ENCODE measurements around the gene BCAS3.
"Not testable (repeated sequence)": the region's sequence is repeated elsewhere in the genome, so short reads cannot be mapped to it uniquely, and the experiment has no call there.

BCAS3 gene

DNA sequence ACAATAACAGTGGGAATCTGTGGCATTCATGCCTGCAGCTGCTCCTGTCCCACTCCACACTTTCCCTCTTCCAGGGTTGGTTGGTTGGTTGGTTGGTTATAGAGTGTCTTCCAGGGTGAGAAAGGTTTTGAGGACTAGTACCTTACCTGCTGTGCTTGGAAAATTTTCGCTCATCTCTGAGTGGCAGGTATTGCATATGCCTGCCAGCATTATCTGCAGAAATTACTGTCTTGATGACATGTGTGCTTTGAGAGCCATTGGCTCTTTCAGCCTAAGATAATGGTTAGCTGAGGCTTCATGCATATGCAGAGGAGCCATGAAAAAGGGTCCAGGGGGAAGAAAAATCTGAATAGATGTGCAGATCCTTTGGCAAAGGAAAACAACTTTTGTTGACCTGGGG, 131.8 kb downstream of the BCAS3 start:
- H3K9me3 ChIP-seq (ENCODE audit: control insufficient read depth, low read length), result no peaks in the 10 kb centered on the region
- no peak overlapping the region for H3K9ac ChIP-seq (ENCODE audit: low read length)
- no peaks in the 10 kb centered on the region for H3K27me3 ChIP-seq (ENCODE audit: control insufficient read depth, insufficient read depth, low read length)
- no peaks in the 10 kb centered on the region for H3K36me3 ChIP-seq (ENCODE audit: control insufficient read depth, insufficient read depth, low read length)
- no peak overlapping the region for H3K4me3 ChIP-seq (ENCODE audit: low read length)
- H3K4me1 ChIP-seq (ENCODE audit: control insufficient read depth, insufficient read depth, low read length), result no peaks in the 10 kb centered on the region

DNA sequence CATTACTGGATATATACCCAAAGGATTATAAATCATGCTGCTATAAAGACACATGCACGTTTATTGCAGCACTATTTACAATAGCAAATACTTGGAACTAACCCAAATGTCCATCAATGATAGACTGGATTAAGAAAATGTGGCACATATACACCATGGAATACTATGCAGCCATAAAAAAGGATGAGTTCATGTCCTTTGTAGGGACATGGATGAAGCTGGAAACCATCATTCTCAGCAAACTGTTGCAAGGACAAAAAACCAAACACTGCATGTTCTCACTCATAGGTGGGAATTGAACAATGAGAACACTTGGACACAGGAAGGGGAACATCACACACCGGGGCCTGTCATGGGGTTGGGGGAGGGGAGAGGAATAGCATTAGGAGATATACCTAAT, 137.3 kb downstream of the BCAS3 start:
- H3K4me1 ChIP-seq (ENCODE audit: control insufficient read depth, insufficient read depth, low read length); H3K4me3 ChIP-seq (ENCODE audit: low read length); H3K9me3 ChIP-seq (ENCODE audit: control insufficient read depth, low read length); H3K27me3 ChIP-seq (ENCODE audit: control insufficient read depth, insufficient read depth, low read length); H3K9ac ChIP-seq (ENCODE audit: low read length); H3K36me3 ChIP-seq (ENCODE audit: control insufficient read depth, insufficient read depth, low read length): not testable (repeated sequence)

DNA sequence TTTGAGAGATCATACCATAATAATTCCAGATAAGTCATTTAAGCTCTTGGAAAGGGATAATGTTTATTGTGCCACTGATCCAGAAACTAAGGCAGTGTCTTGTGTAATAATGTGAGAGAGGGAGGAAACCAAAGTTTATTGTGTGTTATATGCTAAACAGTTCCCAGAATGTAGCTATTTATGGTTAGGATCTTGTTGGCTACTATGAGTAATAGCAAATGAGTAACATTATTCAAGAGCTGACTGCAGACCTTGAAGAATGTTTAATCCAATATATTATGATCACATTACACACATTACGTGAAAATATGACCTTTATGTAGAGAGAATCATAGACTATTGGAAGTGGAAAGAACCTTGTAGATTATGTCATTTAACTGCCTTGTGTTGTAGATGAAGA, 139.5 kb downstream of the BCAS3 start:
- no peak overlapping the region for H3K4me3 ChIP-seq (ENCODE audit: low read length)
- no peaks in the 10 kb centered on the region for H3K9me3 ChIP-seq (ENCODE audit: control insufficient read depth, low read length)
- no peaks in the 10 kb centered on the region for H3K36me3 ChIP-seq (ENCODE audit: control insufficient read depth, insufficient read depth, low read length)
- no peak overlapping the region for H3K9ac ChIP-seq (ENCODE audit: low read length)
- H3K27me3 ChIP-seq (ENCODE audit: control insufficient read depth, insufficient read depth, low read length), result no peaks in the 10 kb centered on the region
- H3K4me1 ChIP-seq (ENCODE audit: control insufficient read depth, insufficient read depth, low read length), result no peaks in the 10 kb centered on the region

DNA sequence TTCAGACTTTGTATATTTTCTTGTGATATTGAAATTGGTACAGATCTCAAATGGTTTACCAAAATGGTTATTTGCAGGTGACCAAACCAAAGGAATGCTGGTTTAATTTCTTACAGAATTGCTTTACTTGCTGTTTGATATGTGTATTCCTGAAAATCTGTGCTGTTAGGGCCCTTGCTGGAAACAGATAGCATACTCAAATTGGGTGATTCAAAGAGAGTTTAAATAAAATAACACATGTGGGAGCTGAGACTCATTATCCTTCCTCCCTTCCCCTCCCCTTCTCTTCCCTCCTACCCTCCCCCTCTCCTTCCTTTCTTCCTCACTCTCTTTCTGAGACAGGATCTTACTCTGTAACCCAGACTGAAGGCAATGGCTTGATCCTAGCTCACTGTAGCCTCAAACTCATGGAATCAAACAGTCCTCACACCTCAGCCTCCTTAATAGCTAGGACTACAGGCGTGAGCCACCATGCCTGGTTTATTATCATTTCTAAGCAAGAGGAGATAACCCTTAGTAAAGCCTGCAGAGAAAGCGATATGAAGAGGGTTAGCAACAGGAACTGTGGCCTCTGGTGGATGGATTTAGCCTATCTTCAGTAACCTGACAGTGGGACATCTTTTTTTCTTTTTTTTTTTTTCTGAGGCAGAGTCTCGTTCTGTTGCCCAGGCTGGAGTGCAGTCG, 141.9 kb downstream of the BCAS3 start:
- Histone ChIP-seq H3K4me3 (ENCODE audit: low read length) (no peak overlapping the region), H3K27me3 (ENCODE audit: control insufficient read depth, insufficient read depth, low read length) (no peaks in the 10 kb centered on the region), H3K9me3 (ENCODE audit: control insufficient read depth, low read length) (no peaks in the 10 kb centered on the region), H3K36me3 (ENCODE audit: control insufficient read depth, insufficient read depth, low read length) (no peaks in the 10 kb centered on the region), H3K4me1 (ENCODE audit: control insufficient read depth, insufficient read depth, low read length) (no peaks in the 10 kb centered on the region), H3K9ac (ENCODE audit: low read length) (no peak overlapping the region)

GRCh38 chr17:60823515-60823914, 145.9 kb downstream of the BCAS3 start:
- Histone ChIP-seq H3K4me3 (ENCODE audit: low read length) (no peak overlapping the region), H3K4me1 (ENCODE audit: control insufficient read depth, insufficient read depth, low read length) (no peaks in the 10 kb centered on the region), H3K9me3 (ENCODE audit: control insufficient read depth, low read length) (no peaks in the 10 kb centered on the region)

GRCh38 chr17:60825351-60825750, 147.7 kb downstream of the BCAS3 start:
- Histone ChIP-seq H3K4me3 (ENCODE audit: low read length) (no peak overlapping the region), H3K36me3 (ENCODE audit: control insufficient read depth, insufficient read depth, low read length) (no peaks in the 10 kb centered on the region)

More at GRCh38 chr17:60823515-60823914, 145.9 kb downstream of the BCAS3 start:
- no peaks in the 10 kb centered on the region for H3K27me3 ChIP-seq (ENCODE audit: control insufficient read depth, insufficient read depth, low read length)
- no peak overlapping the region for H3K9ac ChIP-seq (ENCODE audit: low read length)
- H3K36me3 ChIP-seq (ENCODE audit: control insufficient read depth, insufficient read depth, low read length), result no peaks in the 10 kb centered on the region

GRCh38 chr17:60827943-60828342, 150.3 kb downstream of the BCAS3 start:
- Histone ChIP-seq H3K9me3 (ENCODE audit: control insufficient read depth, low read length) (no peaks in the 10 kb centered on the region), H3K9ac (ENCODE audit: low read length) (no peak overlapping the region), H3K4me1 (ENCODE audit: control insufficient read depth, insufficient read depth, low read length) (no peaks in the 10 kb centered on the region), H3K36me3 (ENCODE audit: control insufficient read depth, insufficient read depth, low read length) (no peaks in the 10 kb centered on the region), H3K27me3 (ENCODE audit: control insufficient read depth, insufficient read depth, low read length) (no peaks in the 10 kb centered on the region), H3K4me3 (ENCODE audit: low read length) (no peak overlapping the region)

More at GRCh38 chr17:60825351-60825750, 147.7 kb downstream of the BCAS3 start:
- H3K27me3 ChIP-seq (ENCODE audit: control insufficient read depth, insufficient read depth, low read length), result no peaks in the 10 kb centered on the region
- H3K9me3 ChIP-seq (ENCODE audit: control insufficient read depth, low read length), result no peaks in the 10 kb centered on the region
- no peaks in the 10 kb centered on the region for H3K4me1 ChIP-seq (ENCODE audit: control insufficient read depth, insufficient read depth, low read length)
- no peak overlapping the region for H3K9ac ChIP-seq (ENCODE audit: low read length)

GRCh38 chr17:60832151-60832585, 154.5 kb downstream of the BCAS3 start:
- H3K9me3 ChIP-seq (ENCODE audit: control insufficient read depth, low read length), result no peaks in the 10 kb centered on the region
- no peaks in the 10 kb centered on the region for H3K36me3 ChIP-seq (ENCODE audit: control insufficient read depth, insufficient read depth, low read length)
- no peaks in the 10 kb centered on the region for H3K27me3 ChIP-seq (ENCODE audit: control insufficient read depth, insufficient read depth, low read length)
- H3K4me3 ChIP-seq (ENCODE audit: low read length), result no peak overlapping the region
- no peaks in the 10 kb centered on the region for H3K4me1 ChIP-seq (ENCODE audit: control insufficient read depth, insufficient read depth, low read length)
- no peak overlapping the region for H3K9ac ChIP-seq (ENCODE audit: low read length)

DNA sequence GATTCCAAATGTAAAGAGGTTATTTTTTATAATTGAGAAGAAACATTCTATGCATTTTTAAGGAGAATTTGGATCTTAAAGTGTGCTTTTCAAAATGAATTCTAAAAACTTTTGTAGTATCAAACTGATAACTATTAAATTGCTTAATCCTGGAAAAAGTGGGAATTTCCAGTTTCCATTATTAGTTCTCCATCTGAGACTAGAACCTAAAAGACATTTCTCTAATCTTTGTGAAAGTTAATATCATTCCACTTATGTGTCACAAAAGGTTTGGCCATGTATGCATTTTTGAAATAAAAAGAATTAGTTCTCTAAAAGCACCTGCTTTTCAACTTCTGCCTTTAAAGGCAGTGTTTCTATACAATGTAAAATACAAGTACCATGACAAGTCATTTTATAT, 155.0 kb downstream of the BCAS3 start:
- no peak overlapping the region for H3K4me3 ChIP-seq (ENCODE audit: low read length)
- H3K36me3 ChIP-seq (ENCODE audit: control insufficient read depth, insufficient read depth, low read length), result no peaks in the 10 kb centered on the region
- no peaks in the 10 kb centered on the region for H3K27me3 ChIP-seq (ENCODE audit: control insufficient read depth, insufficient read depth, low read length)
- H3K9ac ChIP-seq (ENCODE audit: low read length), result no peak overlapping the region
- no peaks in the 10 kb centered on the region for H3K9me3 ChIP-seq (ENCODE audit: control insufficient read depth, low read length)
- no peaks in the 10 kb centered on the region for H3K4me1 ChIP-seq (ENCODE audit: control insufficient read depth, insufficient read depth, low read length)

GRCh38 chr17:60840456-60840855, 162.8 kb downstream of the BCAS3 start:
- no peaks in the 10 kb centered on the region for H3K27me3 ChIP-seq (ENCODE audit: control insufficient read depth, insufficient read depth, low read length)
- no peaks in the 10 kb centered on the region for H3K9me3 ChIP-seq (ENCODE audit: control insufficient read depth, low read length)
- no peaks in the 10 kb centered on the region for H3K36me3 ChIP-seq (ENCODE audit: control insufficient read depth, insufficient read depth, low read length)
- H3K4me1 ChIP-seq (ENCODE audit: control insufficient read depth, insufficient read depth, low read length), result no peaks in the 10 kb centered on the region
- no peak overlapping the region for H3K9ac ChIP-seq (ENCODE audit: low read length)
- no peak overlapping the region for H3K4me3 ChIP-seq (ENCODE audit: low read length)

- H3K36me3 ChIP-seq (ENCODE audit: control insufficient read depth, insufficient read depth, low read length), result no peaks in the 10 kb centered on the region
- H3K9me3 ChIP-seq (ENCODE audit: control insufficient read depth, low read length), result no peaks in the 10 kb centered on the region
- H3K9ac ChIP-seq (ENCODE audit: low read length), result no peak overlapping the region
- H3K27me3 ChIP-seq (ENCODE audit: control insufficient read depth, insufficient read depth, low read length), result no peaks in the 10 kb centered on the region
- no peak overlapping the region for H3K4me3 ChIP-seq (ENCODE audit: low read length)
- no peaks in the 10 kb centered on the region for H3K4me1 ChIP-seq (ENCODE audit: control insufficient read depth, insufficient read depth, low read length)
Measured at GRCh38 chr17:60845012-60845411, 167.4 kb downstream of the BCAS3 start.

GRCh38 chr17:60846175-60846574, 168.5 kb downstream of the BCAS3 start:
- no peaks in the 10 kb centered on the region for H3K4me1 ChIP-seq (ENCODE audit: control insufficient read depth, insufficient read depth, low read length)
- no peak overlapping the region for H3K4me3 ChIP-seq (ENCODE audit: low read length)
- H3K9me3 ChIP-seq (ENCODE audit: control insufficient read depth, low read length), result no peaks in the 10 kb centered on the region
- H3K9ac ChIP-seq (ENCODE audit: low read length), result no peak overlapping the region
- no peaks in the 10 kb centered on the region for H3K27me3 ChIP-seq (ENCODE audit: control insufficient read depth, insufficient read depth, low read length)
- no peaks in the 10 kb centered on the region for H3K36me3 ChIP-seq (ENCODE audit: control insufficient read depth, insufficient read depth, low read length)

DNA sequence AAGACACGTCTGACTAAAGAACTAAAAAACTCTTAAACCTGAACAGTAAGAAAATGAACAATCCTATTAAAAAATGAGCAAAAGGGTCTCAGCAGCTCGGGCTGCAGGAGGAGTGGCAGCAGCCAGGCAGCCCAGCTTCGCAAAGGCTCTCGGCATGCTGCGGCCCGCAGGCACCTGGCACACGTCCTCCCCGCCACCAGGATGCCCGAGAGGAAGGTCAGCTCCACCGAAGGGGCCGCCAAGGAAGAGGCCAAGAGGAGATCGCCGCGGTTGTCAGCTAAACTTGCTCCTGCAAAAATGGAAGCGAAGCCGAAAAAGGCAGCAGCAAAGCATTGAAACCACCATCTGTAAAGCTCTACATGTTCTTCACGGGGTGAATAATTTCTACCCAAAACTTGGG, 173.5 kb downstream of the BCAS3 start:
- Histone ChIP-seq H3K9ac (ENCODE audit: low read length) (no peak overlapping the region), H3K4me1 (ENCODE audit: control insufficient read depth, insufficient read depth, low read length) (no peaks in the 10 kb centered on the region), H3K36me3 (ENCODE audit: control insufficient read depth, insufficient read depth, low read length) (no peaks in the 10 kb centered on the region), H3K9me3 (ENCODE audit: control insufficient read depth, low read length) (no peaks in the 10 kb centered on the region), H3K4me3 (ENCODE audit: low read length) (no peak overlapping the region), H3K27me3 (ENCODE audit: control insufficient read depth, insufficient read depth, low read length) (no peaks in the 10 kb centered on the region)
